NK-92 treated with Interleukin-12 subunit alpha and Interleukin-12 subunit beta, amount 100 ng/mL, for 24 hours (cell line): ENCODE results near the gene RAB7A.

Experiments used
- DNase-seq: peaks from one replicate; lab custom pipeline; 2025; lab: John Stamatoyannopoulos, UW

The RAB7A gene

DNA sequence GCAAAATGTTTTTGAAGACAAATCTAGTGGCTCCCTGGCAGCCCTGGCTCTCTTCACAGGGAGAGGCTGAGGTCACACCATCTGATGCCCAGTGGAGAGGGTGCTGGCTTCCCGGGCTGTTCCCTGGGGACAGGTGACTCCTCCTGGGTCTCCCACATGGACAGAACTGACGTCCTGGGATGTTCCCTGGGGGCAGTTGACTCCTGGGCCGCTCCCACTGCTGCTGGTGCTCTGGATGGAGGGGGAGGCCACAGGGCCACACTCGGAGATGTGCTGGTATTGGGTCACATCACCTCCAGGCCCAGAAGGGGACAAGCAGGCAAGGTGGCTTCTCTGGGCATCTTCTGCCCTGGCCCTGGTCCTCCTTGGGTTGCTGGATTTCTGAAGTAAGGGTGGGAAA is 125.6 kb downstream of the RAB7A start:
- DNase-seq = no peak

GRCh38 chr3:128853826-128854225 is 127.8 kb downstream of the RAB7A start:
- no peak for DNase-seq

DNA sequence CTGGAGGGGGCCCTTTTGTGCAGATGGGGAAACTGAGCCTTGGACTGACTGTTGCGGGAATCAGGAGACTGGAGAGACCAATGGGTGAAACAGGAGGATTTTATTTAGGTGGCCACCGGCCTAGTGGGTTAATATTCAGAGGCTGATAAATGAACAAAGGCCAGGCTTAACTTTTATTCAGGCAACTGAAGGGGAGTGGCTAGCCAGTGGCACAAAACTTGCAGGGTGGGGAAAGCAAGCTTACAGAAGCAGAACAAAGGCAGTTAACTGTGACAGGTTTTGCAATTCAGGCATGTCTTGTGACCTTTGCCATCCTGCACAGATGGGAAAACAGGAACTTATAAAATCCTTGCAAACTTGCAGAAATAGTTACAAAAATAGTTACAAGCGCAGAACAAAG is 128.5 kb downstream of the RAB7A start:
- DNase-seq = no peak

DNA sequence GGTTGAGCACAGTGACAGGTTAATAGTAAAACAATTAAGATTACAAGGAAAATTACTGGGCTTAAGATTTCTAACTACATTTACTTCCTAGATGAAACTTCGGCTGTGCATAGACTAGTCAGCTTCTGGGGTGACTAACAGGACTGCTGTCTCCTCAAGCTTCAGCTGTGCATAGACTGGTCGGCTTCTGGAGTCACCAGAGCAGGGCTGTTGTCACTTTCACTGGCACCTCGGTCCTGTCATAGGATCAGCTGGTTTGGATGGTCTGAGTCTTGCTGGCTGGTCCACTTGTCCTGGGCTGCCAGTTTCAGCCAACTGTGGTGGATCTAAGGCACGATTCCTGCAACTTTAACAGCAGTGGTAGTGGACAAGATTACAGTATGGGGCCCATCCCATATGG is 129.6 kb downstream of the RAB7A start:
- DNase-seq = no peak

GRCh38 chr3:128858167-128858566 is 132.2 kb downstream of the RAB7A start:
- DNase-seq = no peak

GRCh38 chr3:128859630-128860029 is 133.6 kb downstream of the RAB7A start:
- no peak for DNase-seq

GRCh38 chr3:128861491-128861890 is 135.5 kb downstream of the RAB7A start:
- DNase-seq = no peak

DNA sequence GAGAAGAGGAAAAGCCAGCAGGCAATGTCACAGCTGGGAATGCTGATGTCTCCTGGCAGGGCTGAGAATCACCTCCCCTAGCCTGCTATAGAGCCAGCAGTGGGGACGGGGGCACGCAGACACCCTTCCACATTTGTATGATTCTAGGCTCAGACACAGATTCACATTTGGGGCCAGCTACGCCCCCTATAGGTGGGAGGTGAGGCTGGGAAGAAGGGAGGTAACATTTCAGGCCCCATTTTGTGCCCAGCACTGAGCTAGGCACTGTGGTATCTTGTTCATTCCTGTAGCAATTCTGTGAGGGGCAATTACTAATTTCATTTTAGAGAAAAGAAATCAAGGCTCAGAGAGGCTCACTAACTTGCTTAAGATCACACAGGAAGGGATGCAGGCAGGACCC is 137.6 kb downstream of the RAB7A start:
- DNase-seq = no peak
